GM12875 (cell line): ENCODE results near the gene HSD17B8.

ENCODE experiments used
- H3K4me3 ChIP-seq: one replicate; pipeline ENCODE4 v1.5.1; 2011; ENCODE audit warnings: low read depth, low read length, control low read depth
- CTCF ChIP-seq: IDR thresholded peaks from 2 replicates; pipeline ENCODE4 v1.5.1; 2011; ENCODE audit warnings: low read depth, mild to moderate bottlenecking, control low read depth, inconsistent platforms, low read length, moderate library complexity, borderline replicate concordance; ENCODE audit not compliant: insufficient read depth

Gene HSD17B8

GRCh38 chr6:33171880-33172687, 32.4 kb upstream of the HSD17B8 start:
- TF ChIP-seq CTCF, result no peak
- H3K4me3 ChIP-seq, result no peak overlapping the region

- TF ChIP-seq CTCF, result peak; percentile 76
- H3K4me3 ChIP-seq, result no peak overlapping the region
These were observed 31.5 kb upstream of the HSD17B8 start for GRCh38 chr6:33172688-33173534.

GRCh38 chr6:33173535-33174180, 30.8 kb upstream of the HSD17B8 start:
- TF ChIP-seq CTCF, result no peak
- H3K4me3 ChIP-seq, result no peak overlapping the region

GRCh38 chr6:33174784-33175183, 29.7 kb upstream of the HSD17B8 start:
- H3K4me3 ChIP-seq, result no peak overlapping the region
- TF ChIP-seq CTCF, result no peak

GRCh38 chr6:33175436-33176069, 28.9 kb upstream of the HSD17B8 start:
- no peak for TF ChIP-seq CTCF
- H3K4me3 ChIP-seq, result no peak overlapping the region

GRCh38 chr6:33176906-33177305, 27.5 kb upstream of the HSD17B8 start:
- TF ChIP-seq CTCF, result no peak
- H3K4me3 ChIP-seq, result no peak overlapping the region
